MCF 10A (cell line): ENCODE results near the gene DDX56. TPM values are rescaled to one million over a fixed set of nuclear protein-coding genes. Genes with fewer than 3 reads are reported as not detected.
A peak's percentile ranks its signal among the peaks of the same experiment; 100 is the strongest.

Experiments used
- BruUV-seq: library from RNA; stranded (reverse); fragments of 400-500 nt; replicated peaks from 2 replicates; lab custom pipeline; 2021; lab: Mats Ljungman, UMichigan
- CTCF ChIA-PET: fragments of 300-600 bp; sonication (Branson Sonifier 250); formaldehyde crosslinking; extraction: SDS; loops from one replicate; lab custom pipeline; 2021; ENCODE audit warnings: antibody characterized with exemption, inconsistent platforms; lab: Yijun Ruan, JAX
- POLR2A ChIA-PET: fragments of 300-600, 350-650 bp; sonication (Branson Sonifier 250); formaldehyde crosslinking; extraction: SDS; loops from one replicate; lab custom pipeline; 2020; ENCODE audit warnings: antibody characterized with exemption, inconsistent platforms; lab: Yijun Ruan, JAX
- DNase-seq: peaks from one replicate; pipeline ENCODE4 v3.0.0-alpha.2; 2018; ENCODE audit not compliant: unreplicated experiment
- H3K27ac Mint-ChIP-seq: one replicate; pipeline ENCODE4 v1.8.0; 2022; ENCODE audit warnings: mild to moderate bottlenecking, low read depth, mixed read lengths; ENCODE audit not compliant: unreplicated experiment
- H3K27me3 Mint-ChIP-seq: one replicate; pipeline ENCODE4 v1.8.0; 2022; ENCODE audit warnings: mixed read lengths; ENCODE audit not compliant: insufficient read depth, unreplicated experiment
- H3K36me3 Mint-ChIP-seq: one replicate; pipeline ENCODE4 v1.8.0; 2022; ENCODE audit warnings: mild to moderate bottlenecking, moderate library complexity, mixed read lengths; ENCODE audit not compliant: insufficient read depth, unreplicated experiment
- H3K4me1 Mint-ChIP-seq: one replicate; pipeline ENCODE4 v1.8.0; 2022; ENCODE audit warnings: mixed read lengths; ENCODE audit not compliant: insufficient read depth, unreplicated experiment
- H3K4me3 Mint-ChIP-seq: one replicate; pipeline ENCODE4 v1.8.0; 2022; ENCODE audit warnings: mild to moderate bottlenecking, moderate library complexity, mixed read lengths; ENCODE audit not compliant: unreplicated experiment
- H3K9me3 Mint-ChIP-seq: one replicate; pipeline ENCODE4 v1.8.0; 2022; ENCODE audit warnings: mixed read lengths; ENCODE audit not compliant: unreplicated experiment
- intact Hi-C: fragments of 100-400 bp; cut with micrococcal nuclease; formaldehyde crosslinking; loops from 2 replicates; pipeline ENCODE4 v1.14.1; 2022
- total RNA-seq: library from RNA; stranded (reverse); gene quantifications from 2 replicates; pipeline ENCODE4 v1.2.3, GENCODE V29; 2022
- TF ChIP-seq, protein P1 (sequence below): fragments of 200-600 bp; IDR thresholded peaks from one replicate; pipeline ENCODE4 v1.8.0; 2022; ENCODE audit warnings: antibody characterized with exemption, mild to moderate bottlenecking; ENCODE audit not compliant: unreplicated experiment

Gene DDX56
- total RNA-seq, 1 experiment from 2014 or later, result 104 TPM

DNA sequence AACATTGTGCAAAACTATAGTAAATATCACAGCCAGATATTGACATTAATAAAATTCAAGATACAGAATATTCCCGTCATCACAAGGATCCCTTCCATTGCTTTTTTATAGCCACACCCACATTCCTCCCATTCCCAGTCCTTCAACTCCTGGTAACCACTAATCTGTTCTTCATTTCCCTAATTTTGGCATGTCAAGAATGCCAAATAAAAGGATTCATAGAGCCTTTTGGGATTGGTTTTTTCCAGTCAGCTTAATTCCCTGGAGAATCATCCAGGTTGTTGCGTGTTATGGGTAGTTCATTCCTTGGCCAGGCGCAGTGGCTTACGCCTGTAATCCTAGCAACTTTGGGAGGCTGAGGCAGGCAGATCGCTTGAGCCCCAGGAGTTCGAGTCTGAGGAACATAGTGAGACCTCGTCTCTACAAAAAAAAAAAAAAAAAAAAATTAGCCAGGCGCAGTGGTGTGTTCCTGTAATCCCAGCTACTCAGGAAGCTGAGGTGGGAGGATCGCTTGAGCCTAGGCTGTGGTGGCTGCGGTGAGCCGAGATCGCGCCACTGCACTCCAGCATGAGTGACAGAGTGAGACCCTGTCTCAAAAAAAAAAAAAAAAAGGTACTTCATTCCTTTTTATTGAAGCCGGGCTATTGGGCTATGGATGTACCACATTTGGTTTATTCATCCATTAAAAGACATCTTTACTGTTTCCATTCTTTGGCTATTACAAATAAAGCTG, 35.4 kb upstream of the DDX56 start:
- Mint-ChIP-seq H3K27me3 (no peaks in the 10 kb centered on the region), H3K4me1 (peaks cover 9% of the 10 kb centered on the region), H3K36me3 (peaks cover 18% of the 10 kb centered on the region), H3K27ac (peak overlapping the region; percentile 39), H3K9me3 (no peaks in the 10 kb centered on the region), H3K4me3 (no peak overlapping the region)
- BruUV-seq, result no TSS peak
- TF ChIP-seq, protein P1, sequence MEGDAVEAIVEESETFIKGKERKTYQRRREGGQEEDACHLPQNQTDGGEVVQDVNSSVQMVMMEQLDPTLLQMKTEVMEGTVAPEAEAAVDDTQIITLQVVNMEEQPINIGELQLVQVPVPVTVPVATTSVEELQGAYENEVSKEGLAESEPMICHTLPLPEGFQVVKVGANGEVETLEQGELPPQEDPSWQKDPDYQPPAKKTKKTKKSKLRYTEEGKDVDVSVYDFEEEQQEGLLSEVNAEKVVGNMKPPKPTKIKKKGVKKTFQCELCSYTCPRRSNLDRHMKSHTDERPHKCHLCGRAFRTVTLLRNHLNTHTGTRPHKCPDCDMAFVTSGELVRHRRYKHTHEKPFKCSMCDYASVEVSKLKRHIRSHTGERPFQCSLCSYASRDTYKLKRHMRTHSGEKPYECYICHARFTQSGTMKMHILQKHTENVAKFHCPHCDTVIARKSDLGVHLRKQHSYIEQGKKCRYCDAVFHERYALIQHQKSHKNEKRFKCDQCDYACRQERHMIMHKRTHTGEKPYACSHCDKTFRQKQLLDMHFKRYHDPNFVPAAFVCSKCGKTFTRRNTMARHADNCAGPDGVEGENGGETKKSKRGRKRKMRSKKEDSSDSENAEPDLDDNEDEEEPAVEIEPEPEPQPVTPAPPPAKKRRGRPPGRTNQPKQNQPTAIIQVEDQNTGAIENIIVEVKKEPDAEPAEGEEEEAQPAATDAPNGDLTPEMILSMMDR, result no peak
- DNase-seq, result no peak
- ChIA-PET CTCF (interaction anchor here (0.9 to 1.2 kb wide), 3 partner anchors 28 to 248 kb away, joined by 3 to 4 read pairs (median 3); no protein-coding TSS in a partner anchor), POLR2A (interaction anchor here (0.6 to 4.5 kb wide), 11 partner anchors 8 to 526 kb away, joined by 3 to 46 read pairs (median 3); partner anchors contain the start of gene TMED4)
- intact Hi-C loops, result loop anchor here (5.0 kb wide), 1 partner anchor 138 kb away; the partner anchor contains the start of gene ZMIZ2

DNA sequence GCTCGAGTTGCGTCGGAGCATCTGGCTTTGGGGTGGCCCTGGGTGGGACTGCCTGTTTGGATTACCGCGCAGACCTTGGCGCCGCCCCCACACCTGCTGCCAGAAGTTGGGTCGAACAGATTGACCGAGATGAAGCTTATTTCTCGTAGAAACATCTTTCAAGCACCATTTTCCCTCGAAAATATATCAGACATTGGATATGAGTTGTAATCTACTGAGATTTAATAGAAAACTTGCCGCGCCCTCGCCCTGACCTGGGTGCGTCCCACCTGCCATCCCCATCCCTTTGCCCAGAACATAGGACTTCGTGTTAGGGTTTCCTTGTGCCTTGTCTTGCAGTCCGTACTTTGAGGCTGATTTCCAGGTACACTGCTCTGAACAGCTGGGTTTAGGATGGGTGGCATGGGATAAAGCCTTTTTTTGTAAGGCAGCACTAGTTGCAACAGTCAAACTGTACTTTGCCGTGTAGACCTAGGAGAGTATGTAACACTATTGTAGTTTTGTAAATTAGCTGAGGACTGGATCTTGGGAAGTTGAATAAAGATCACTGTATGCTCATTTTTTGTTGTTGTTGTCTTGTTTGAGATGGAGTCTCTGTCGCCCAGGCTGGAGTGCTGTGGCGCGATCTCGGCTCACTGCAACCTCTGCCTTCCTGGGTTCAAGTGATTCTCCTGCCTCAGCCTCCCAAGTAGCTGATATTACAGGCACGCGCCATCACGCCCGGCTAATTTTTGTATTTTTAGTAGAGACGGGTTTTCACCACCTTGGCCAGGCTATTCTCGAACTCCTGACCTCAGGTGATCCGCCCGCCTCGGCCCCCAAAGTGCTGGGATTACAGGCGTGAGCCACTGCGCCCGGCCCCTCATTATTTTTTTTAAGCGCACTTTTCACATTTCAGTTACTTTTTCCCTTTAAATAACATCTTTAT, 33.7 kb upstream of the DDX56 start:
- peaks cover 12% of the 10 kb centered on the region for H3K36me3 Mint-ChIP-seq
- no peaks in the 10 kb centered on the region for H3K9me3 Mint-ChIP-seq
- TF ChIP-seq, protein P1, result no peak
- H3K27me3 Mint-ChIP-seq, result no peaks in the 10 kb centered on the region
- H3K27ac Mint-ChIP-seq, result peak overlapping the region; percentile 99
- H3K4me3 Mint-ChIP-seq, result peak overlapping the region; percentile 97
- intact Hi-C loops, result loop anchor here (2.0 to 5.0 kb wide), 2 partner anchors 71 to 140 kb away; partner anchors contain the start of gene ZMIZ2
- POLR2A ChIA-PET, result interaction anchor here (0.6 to 4.5 kb wide), 29 partner anchors 10 to 506 kb away, joined by 3 to 92 read pairs (median 10); partner anchors contain the start of genes CCM2, DDX56, H2AZ2 and PPIA
- CTCF ChIA-PET, result interaction anchor here (0.7 to 1.6 kb wide), 4 partner anchors 124 to 244 kb away, joined by 3 to 4 read pairs (median 4); no protein-coding TSS in a partner anchor
- no peak for DNase-seq
- BruUV-seq, result TSS peak; percentile 75
- H3K4me1 Mint-ChIP-seq, result peaks cover 9% of the 10 kb centered on the region

DNA sequence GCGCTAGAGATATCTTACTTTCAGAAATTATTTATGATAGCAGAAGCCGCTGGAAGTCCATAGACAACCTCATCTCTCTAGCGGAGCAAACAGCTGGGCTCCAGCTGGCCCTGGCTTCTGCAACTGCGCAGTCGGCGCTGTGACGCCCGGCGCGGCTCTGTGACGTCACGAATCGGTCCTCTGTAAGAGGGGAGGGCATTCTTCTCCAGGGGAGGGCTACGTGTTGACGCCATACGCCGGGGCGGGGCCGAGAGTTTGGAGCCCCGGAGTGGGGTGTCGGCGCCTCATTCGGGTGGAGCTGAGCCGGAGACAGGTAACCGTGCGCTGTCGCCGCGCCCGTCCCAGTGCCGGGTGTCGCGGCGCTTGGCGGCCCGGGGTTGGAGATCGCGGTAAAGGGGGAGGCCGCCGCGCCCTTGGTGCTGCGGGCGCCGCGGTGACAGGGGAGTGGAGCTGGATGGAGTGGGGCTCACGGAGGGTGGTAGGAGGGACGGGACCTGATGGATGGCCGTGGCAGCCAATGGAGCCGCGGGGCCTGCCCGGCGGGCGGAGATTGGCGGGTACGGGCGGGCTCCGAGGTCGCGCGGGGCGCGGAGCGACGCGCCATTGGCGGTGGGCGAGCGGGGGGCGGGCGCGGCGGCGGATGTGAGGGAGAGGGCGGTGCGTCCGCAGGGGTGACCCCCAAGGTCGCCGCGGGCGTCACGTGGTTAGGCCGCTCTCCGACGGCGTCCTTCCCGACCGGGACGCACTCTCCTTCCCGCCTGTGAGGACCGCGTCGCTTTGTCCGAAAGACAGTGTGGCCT, 32.8 kb upstream of the DDX56 start, which contains the start of gene OGDH:
OGDH (plus strand) TSS at position 287 of the 800 bp plus-strand sequence. CDS start 17,717 bp downstream, outside the sequence.
- DNase-seq, result peak; percentile 98
- intact Hi-C loops, result loop anchor here (1.0 to 5.0 kb wide), 4 partner anchors 32 to 191 kb away; partner anchors contain the start of gene ZMIZ2
- Mint-ChIP-seq H3K4me3 (peak within 1 kb of the TSS; percentile 97), H3K36me3 (peaks cover 12% of the 10 kb centered on the region), H3K27me3 (no peaks in the 10 kb centered on the region), H3K4me1 (peaks cover 9% of the 10 kb centered on the region), H3K9me3 (no peaks in the 10 kb centered on the region), H3K27ac (peak within 1 kb of the TSS; percentile 99)
- TF ChIP-seq, protein P1, result no peak
- BruUV-seq, result no TSS peak
- ChIA-PET POLR2A (interaction anchor here (0.7 to 4.5 kb wide), 50 partner anchors 10 to 980 kb away, joined by 3 to 92 read pairs (median 5); partner anchors contain the start of genes CCM2, DDX56, H2AZ2 and NUDCD3), CTCF (interaction anchor here (0.7 to 1.6 kb wide), 5 partner anchors 18 to 771 kb away, joined by 3 to 4 read pairs (median 3); no protein-coding TSS in a partner anchor)
